GM11168 (cell line): ENCODE results near the gene CGNL1.

Experiments used
- in situ Hi-C: fragments of 300-500 bp; cut with MboI; formaldehyde crosslinking; loops from one replicate; pipeline ENCODE4 v1.12.0; 2022; ENCODE audit warnings: low sequenced_read_pairs; ENCODE audit not compliant: unreplicated experiment

The CGNL1 gene

GRCh38 chr15:57382215-57382614, 5.9 kb downstream of the CGNL1 start:
- in situ Hi-C loops: no loop called here

DNA sequence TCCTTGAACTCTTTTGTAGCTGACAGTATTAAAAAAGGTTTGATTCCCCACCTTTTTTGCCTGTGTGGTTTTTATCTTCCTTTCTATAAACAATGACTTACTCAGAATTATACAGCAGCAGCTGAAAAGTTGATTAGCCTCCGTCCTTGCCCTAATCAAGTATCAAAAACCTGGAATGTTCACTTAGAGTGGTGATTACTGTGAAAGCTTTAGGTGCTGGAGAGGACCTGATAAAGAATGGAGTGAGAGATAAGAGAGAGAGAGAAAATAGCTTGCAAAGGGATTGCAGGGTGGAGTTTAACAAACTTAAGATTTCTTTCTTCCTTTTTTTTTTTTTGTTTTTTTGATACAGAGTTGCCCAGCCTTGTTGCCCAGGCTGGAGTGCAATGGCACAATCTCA, 6.7 kb downstream of the CGNL1 start:
- in situ Hi-C loops: no loop called here

DNA sequence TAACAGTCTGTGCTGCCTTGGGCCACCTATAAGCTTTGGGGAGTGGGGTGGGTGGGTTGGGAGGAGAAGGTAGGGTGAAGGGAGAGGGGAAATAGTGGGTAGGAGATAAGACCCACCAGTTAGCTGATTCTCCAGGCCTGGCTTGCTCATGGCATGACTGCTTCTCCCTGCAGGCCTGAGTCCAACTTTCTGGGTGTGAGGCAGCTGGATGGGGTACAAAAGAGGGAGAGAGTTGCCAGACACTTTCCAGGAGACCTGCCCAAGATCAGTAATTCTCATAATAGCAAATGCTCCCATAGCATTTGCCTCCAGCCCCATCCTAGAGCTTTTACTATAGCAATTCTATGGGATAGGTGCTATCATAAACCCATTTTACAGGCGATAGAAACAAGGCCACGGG, 7.7 kb downstream of the CGNL1 start:
- in situ Hi-C loops: no loop called here

DNA sequence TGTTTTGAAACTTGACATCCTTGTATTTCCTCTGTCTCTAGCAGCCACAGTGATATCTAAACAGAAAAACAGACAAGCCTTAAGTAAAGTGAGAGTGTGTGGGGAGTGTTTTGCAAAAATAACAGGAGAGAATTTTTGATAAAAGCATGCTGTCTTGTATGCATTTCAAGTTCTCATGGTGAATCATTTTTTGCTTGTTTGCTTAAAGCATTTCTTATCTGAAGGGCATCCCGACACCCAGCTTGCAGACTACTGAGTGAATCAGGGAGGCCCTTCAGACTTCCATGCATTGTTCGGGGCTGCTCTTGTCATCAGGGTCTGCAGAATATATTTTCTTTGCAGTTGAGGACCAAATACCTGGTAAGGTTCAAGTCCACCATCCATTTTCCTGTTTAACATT, 8.5 kb downstream of the CGNL1 start:
- in situ Hi-C loops: no loop called here

GRCh38 chr15:57385923-57386390, 9.7 kb downstream of the CGNL1 start:
- in situ Hi-C loops: no loop called here

DNA sequence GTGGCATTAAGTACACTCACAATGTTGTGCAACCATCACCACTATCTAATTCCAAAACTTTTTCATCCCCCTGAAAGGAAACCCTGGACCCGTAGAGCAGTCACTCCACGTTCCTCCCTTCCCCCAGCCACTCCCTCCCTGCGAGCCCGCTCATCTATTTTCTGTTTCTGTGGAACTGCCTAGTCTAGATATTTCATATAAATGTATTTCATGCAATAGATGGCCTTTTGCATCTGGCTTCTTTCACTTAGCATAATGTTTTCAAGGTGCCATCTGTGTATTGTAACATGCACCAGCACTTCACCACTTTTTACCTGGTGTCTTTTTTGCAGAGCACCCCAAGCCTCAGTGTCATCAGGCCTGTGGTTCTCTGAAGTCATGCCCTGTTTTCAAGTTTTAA, 10.7 kb downstream of the CGNL1 start:
- in situ Hi-C loops: no loop called here

GRCh38 chr15:57387564-57388076, 11.3 kb downstream of the CGNL1 start:
- in situ Hi-C loops: no loop called here

GRCh38 chr15:57388464-57388863, 12.2 kb downstream of the CGNL1 start:
- in situ Hi-C loops: no loop called here

DNA sequence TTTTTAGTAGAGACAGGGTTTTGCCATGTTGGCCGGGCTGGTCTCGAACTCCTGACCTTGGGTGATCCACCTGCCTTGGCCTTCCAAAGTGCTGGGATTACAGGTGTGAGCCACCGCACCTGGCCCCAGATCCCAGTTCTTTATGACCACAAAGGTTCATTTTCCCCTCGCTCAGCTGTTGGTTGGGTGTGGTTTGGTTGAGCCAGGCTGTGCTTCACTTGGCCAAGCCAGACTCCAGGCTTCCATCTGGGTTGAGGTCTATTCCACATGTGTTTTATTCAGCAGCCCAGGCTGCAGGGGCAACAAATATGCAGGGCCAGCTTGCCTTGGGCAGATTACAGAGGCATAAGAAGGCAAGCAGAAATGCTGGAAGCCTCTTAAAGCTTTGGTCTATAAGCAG, 13.7 kb downstream of the CGNL1 start:
- in situ Hi-C loops: no loop called here

- in situ Hi-C loops: no loop called here
Measured at GRCh38 chr15:57390583-57390982, 14.3 kb downstream of the CGNL1 start.

DNA sequence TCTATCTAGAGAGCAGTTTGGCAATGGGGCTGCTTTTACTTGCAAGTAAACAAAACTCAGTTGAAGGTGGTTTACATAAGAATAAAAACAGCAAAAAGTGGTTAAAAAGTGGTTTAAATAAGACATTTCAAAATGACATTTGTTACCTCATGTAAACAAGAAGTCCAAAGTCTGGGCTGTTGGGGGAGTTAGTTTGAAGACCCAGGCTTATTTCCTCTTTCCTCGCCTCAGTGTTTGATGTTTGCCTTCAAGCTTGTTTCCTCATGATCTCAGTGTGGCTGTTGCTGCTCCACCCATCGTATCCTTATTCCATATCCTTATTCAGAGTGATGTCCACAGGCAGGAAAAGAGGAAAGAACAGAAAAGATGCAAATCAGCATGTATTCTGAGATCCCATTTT, 15.2 kb downstream of the CGNL1 start:
- in situ Hi-C loops: no loop called here

DNA sequence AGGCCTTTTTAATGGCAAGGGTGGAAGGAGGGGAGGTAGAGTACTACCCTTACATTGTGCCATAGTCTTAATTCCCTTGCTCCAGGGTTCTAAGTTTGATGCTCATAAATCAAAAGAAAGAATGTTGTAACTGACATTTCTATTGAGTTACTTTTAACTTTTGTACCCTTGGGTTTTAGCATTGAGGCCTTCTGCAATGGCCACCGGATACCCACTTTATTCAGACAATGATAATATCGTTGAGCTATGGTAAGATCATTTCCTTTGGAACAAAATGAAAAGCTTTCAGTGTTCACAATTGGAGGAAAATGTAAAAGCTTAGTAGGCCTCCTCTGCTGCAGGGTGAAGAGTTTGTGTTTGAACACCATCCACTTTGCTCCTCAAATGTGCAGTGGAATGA, 16.8 kb downstream of the CGNL1 start:
- in situ Hi-C loops: no loop called here

GRCh38 chr15:57395292-57395691, 19.0 kb downstream of the CGNL1 start:
- in situ Hi-C loops: no loop called here

- in situ Hi-C loops: no loop called here
Measured at GRCh38 chr15:57398336-57398735, 22.0 kb downstream of the CGNL1 start.

DNA sequence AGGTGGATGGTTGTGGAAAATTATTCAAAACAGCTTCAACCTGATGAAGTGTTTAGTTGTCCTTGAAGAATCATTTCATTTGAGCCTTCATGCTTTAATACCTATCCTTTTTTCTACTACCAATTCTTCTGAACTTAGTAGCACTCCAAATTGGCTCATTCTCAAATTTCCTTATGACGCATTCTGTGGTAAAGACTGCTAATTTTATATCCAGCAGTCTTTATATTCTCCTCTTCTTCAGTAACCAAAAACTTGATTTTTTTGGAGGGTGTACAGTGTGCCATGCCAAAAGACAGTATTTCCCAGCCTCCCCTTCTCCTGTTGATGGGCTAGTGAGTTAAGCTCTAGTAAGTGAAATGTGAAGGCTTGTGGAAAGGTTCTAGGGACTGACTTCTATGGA, 25.2 kb downstream of the CGNL1 start:
- in situ Hi-C loops: no loop called here

GRCh38 chr15:57403017-57403416, 26.7 kb downstream of the CGNL1 start:
- in situ Hi-C loops: no loop called here

GRCh38 chr15:57403566-57404325, 27.4 kb downstream of the CGNL1 start:
- in situ Hi-C loops: no loop called here

DNA sequence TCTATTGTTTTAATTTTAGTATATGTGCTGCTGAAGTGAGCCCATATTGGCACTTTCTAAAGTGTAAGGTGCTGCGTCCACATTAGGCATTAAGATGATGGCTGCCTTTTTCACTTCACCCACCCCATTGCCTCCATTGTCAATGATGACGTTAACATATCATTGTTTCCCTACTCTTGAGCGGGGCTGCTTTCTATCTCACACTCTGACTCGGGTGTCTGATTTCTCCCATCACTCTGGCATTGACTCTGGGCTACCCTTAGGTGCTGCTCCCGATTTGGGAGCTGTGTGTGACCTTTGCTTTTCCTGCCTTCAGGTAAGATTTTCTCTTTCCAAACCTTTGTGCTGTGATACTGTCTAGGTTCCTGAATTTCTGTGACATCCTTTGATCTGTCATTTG, 28.8 kb downstream of the CGNL1 start:
- in situ Hi-C loops: no loop called here

- in situ Hi-C loops: no loop called here
Measured at GRCh38 chr15:57406062-57406772, 29.9 kb downstream of the CGNL1 start.

DNA sequence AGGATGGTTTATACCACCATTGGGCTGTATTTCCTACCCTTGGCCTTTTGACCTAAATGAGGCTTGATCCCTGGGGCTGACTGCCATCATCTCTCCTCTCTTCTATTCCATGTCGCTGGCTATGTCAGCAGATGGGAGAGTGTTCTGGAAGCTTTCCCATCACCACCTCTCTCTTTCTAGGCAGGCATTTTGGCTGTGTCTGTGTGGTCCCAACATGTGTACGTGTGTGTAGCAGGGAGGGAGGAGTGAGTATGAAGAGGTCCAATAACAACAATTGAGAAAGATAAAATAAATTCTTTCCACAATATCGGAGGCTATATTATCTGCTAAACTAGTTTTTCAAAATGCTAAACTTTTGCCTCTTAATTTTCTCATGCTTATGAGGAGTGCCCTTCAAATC, 34.1 kb downstream of the CGNL1 start:
- in situ Hi-C loops: no loop called here

- in situ Hi-C loops: no loop called here
Measured at GRCh38 chr15:57411945-57412768, 35.9 kb downstream of the CGNL1 start.
